PC-3 (cell line): ENCODE measurements around the gene PSMD3.

Source experiments
- CTCF ChIP-seq: fragments of 300-600 bp; sonication (generic); conservative IDR thresholded peaks from 2 replicates; pipeline ENCODE4 v1.5.1; 2017; ENCODE audit warnings: antibody characterized with exemption, low read depth, mild to moderate bottlenecking, low read length
- EZH2 ChIP-seq: fragments of 300-600 bp; sonication (generic); IDR thresholded peaks from one replicate; pipeline ENCODE4 v1.6.1; 2017; ENCODE audit warnings: antibody characterized with exemption, mild to moderate bottlenecking, low read length; ENCODE audit not compliant: unreplicated experiment

- TF ChIP-seq EZH2 = no peak
- TF ChIP-seq CTCF = no peak
These were observed 16.8 kb upstream of the PSMD3 start for GRCh38 chr17:39963829-39964228.
